Tibial artery (tissue), 4 donors: Measurements from ENCODE around the gene RUBCN.
"Not testable (repeated sequence)": the region's sequence is repeated elsewhere in the genome, so short reads cannot be mapped to it uniquely, and the experiment has no call there.

Experiments used
- DNase-seq, 2 donors: peaks; one replicate each; pipeline ENCODE4 v3.0.0-alpha.2; 2019
- H3K27ac ChIP-seq, 2 donors: fragments of 200-600 bp; sonication (generic) in 1 of 2; 1 replicate in 1 of 2; 2 replicates in 1 of 2; pipeline ENCODE4 v1.5.1; 2018 to 2019; ENCODE audit warnings: mild to moderate bottlenecking in 1 of 2
- H3K27me3 ChIP-seq, 2 donors: fragments of 200-600 bp; sonication (generic) in 1 of 2; one replicate each; pipeline versions ENCODE4 v1.5.1 to v1.6.0; 2016 to 2019
- H3K36me3 ChIP-seq, 3 donors: fragments of 200-600 bp; sonication (generic) in 2 of 3; one replicate each; pipeline ENCODE4 v1.5.1; 2016 to 2019; ENCODE audit warnings: mild to moderate bottlenecking in 2 of 3
- H3K4me1 ChIP-seq, 4 donors: fragments of 200-600 bp; sonication (generic) in 2 of 4; 1 replicate in 3 of 4; 2 replicates in 1 of 4; pipeline ENCODE4 v1.5.1; 2016 to 2019
- H3K4me3 ChIP-seq, 2 donors: fragments of 200-600 bp; sonication (generic) in 1 of 2; 1 replicate in 1 of 2; 2 replicates in 1 of 2; pipeline ENCODE4 v1.5.1; 2018 to 2019; ENCODE audit warnings: mild to moderate bottlenecking in 2 of 2
- H3K9me3 ChIP-seq, 3 donors: fragments of 200-600 bp; sonication (generic) in 1 of 3; one replicate each; pipeline ENCODE4 v1.5.1; 2016 to 2019
- intact Hi-C: fragments of 100-400 bp; cut with DNase I; formaldehyde crosslinking; loops from one replicate; pipeline ENCODE4 v1.15.0; 2023; ENCODE audit warnings: low total_unique reads
- TF ChIP-seq, protein P1 (sequence below), 2 experiments: fragments of 200-600 bp in 1 of 2; fragments of 450-650 bp in 1 of 2; IDR thresholded peaks; one replicate each; pipeline ENCODE4 v1.5.1; 2017 to 2019; ENCODE audit warnings: antibody characterized with exemption in 2 of 2, mild to moderate bottlenecking in 1 of 2, moderate library complexity in 1 of 2

RUBCN gene

DNA sequence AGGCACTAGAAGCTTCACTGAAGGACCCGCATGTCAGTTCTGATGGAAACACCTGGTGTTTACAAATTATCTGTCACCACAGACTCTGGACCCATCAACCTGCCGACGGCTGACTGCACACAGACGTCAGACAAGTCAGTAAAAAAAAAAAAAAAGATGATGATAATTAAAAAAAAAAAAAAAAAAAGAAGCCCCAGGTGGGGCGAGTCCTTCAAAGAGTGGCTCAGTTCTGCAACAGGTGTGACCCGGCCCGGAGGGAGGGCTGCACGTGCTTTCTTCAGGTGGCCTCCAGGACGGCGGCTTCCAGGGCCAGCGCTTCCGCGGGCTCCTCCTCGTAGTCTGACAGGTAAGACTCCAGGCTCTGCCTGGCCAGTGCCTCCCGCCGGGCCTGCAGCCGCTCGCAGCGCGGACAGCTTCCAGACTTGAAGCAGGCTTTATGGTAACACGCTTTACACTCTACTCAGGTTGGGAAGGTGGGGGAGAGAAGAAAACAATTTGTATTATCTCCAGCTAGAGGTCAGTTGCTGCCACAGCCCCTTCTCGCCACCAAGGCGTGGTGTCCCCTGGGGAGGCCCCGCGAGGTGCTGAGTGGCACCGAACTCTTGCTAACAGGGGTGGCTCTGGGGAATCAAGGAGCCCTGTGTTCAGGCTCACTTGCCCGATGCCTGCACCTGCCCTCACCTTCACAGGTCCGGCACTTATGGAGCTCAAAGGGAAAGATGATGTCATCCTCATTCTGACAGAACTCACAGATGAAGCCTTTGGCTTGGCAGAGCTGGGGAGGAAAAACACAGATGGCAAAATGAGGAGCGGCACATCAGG, 61.8 kb downstream of the RUBCN start:
- Histone ChIP-seq H3K36me3 (peaks cover 51 to 93% (median 51%) of the 10 kb centered on the region in 3 donors), H3K4me1 (no peaks in the 10 kb centered on the region), H3K27me3 (no peaks in the 10 kb centered on the region), H3K4me3 (no peak overlapping the region), H3K27ac (no peak overlapping the region), H3K9me3 (no peaks in the 10 kb centered on the region)
- no peak for DNase-seq
- intact Hi-C loops = no loop called here
- TF ChIP-seq, protein P1, sequence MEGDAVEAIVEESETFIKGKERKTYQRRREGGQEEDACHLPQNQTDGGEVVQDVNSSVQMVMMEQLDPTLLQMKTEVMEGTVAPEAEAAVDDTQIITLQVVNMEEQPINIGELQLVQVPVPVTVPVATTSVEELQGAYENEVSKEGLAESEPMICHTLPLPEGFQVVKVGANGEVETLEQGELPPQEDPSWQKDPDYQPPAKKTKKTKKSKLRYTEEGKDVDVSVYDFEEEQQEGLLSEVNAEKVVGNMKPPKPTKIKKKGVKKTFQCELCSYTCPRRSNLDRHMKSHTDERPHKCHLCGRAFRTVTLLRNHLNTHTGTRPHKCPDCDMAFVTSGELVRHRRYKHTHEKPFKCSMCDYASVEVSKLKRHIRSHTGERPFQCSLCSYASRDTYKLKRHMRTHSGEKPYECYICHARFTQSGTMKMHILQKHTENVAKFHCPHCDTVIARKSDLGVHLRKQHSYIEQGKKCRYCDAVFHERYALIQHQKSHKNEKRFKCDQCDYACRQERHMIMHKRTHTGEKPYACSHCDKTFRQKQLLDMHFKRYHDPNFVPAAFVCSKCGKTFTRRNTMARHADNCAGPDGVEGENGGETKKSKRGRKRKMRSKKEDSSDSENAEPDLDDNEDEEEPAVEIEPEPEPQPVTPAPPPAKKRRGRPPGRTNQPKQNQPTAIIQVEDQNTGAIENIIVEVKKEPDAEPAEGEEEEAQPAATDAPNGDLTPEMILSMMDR (IDR thresholded peaks at IDR 0.05) = no peak

GRCh38 chr3:197673170-197673569, 63.5 kb downstream of the RUBCN start:
- H3K4me3 ChIP-seq = no peak overlapping the region
- no peak overlapping the region for H3K27ac ChIP-seq
- TF ChIP-seq, protein P1 (IDR thresholded peaks at IDR 0.05) = no peak
- H3K36me3 ChIP-seq = peaks cover 41 to 77% (median 45%) of the 10 kb centered on the region in 3 donors
- no peak for DNase-seq
- intact Hi-C loops = no loop called here
- H3K4me1 ChIP-seq = no peaks in the 10 kb centered on the region
- H3K27me3 ChIP-seq = no peaks in the 10 kb centered on the region
- no peaks in the 10 kb centered on the region for H3K9me3 ChIP-seq

DNA sequence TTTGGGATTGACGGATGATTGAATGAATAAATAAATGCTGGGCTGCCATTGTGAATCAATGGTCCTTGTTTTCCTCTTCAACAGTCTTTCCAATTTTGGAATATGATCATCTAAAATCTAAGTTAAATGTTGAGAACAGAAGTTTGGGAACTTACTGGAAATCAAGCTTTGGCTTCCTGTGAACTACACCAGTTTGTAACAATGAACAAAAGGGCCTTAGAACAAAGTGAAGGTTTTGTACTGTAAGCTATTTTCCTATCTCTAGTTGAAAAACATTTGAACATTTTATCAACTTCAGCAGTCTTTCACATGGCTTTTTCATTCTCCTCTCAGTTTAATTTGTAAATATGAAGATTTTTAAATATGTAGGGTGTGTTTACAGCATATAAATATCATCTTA, 66.3 kb downstream of the RUBCN start:
- H3K36me3 ChIP-seq = peaks cover 22 to 49% (median 33%) of the 10 kb centered on the region in 3 donors
- TF ChIP-seq, protein P1 (IDR thresholded peaks at IDR 0.05) = no peak
- H3K27ac ChIP-seq = no peak overlapping the region
- H3K4me1 ChIP-seq = no peaks in the 10 kb centered on the region
- no peak for DNase-seq
- H3K4me3 ChIP-seq = no peak overlapping the region
- no peaks in the 10 kb centered on the region for H3K27me3 ChIP-seq
- no peaks in the 10 kb centered on the region for H3K9me3 ChIP-seq
- intact Hi-C loops = no loop called here

GRCh38 chr3:197667968-197668367, 68.7 kb downstream of the RUBCN start:
- Histone ChIP-seq H3K27me3 (peaks cover 0 to 3% of the 10 kb centered on the region in 2 donors), H3K4me1 (peaks cover 0 to 4% (median 4%) of the 10 kb centered on the region in 4 donors), H3K4me3 (no peak overlapping the region), H3K36me3 (peaks cover 2 to 25% (median 9%) of the 10 kb centered on the region in 3 donors), H3K9me3 (no peaks in the 10 kb centered on the region), H3K27ac (no peak overlapping the region)
- TF ChIP-seq, protein P1 (IDR thresholded peaks at IDR 0.05) = no peak
- no peak for DNase-seq
- intact Hi-C loops = no loop called here

DNA sequence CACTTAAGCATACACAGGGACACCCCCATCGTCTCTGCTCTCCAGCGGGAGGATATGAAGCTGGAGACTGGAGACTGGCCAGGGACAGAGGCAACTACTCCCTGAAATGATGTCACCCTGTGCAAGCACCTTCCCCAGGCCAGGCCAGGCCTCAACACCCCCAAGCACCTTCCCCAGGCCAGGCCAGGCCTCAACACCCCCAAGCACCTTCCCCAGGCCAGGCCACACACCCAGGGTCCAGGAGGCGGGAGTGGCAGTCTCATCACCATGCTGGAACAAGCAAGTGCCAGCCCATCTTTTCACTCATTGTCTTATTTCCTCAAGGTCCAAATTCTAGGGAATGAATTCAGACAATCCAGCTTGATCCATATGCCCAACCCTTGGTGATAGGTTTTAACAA, 69.4 kb downstream of the RUBCN start:
- DNase-seq, intact Hi-C loops, H3K27ac ChIP-seq: not testable (repeated sequence)

DNA sequence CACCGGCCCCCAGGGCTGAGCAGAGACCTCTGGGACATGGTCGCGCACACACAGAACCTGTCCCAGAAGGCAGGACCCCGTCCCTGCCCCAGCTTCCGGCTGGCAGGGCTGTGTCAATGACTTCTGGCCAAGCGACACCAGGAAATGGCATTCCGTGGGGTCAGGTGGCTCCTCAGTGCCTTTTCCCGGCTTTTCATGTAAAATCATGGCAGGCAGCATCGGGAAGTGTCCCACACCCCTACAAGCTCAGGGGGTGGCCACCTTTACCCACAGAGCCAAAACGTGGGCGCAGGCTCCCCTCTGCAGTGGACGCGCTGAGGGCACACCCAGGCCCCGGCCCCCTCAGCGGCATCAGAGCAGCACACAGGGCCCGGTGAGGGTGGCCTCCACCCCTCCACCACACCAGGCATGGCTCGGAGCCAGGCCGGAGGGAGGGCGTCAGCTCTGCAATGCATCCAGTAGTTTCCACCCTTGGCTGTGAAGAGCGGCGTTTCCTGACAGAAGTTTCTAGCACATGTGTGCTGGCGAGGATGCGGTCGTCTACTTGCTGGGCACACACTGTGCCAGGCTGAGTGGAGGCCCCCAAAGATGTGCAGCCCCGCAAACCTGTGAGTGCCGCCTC, 70.4 kb downstream of the RUBCN start:
- H3K9me3 ChIP-seq, intact Hi-C loops, H3K36me3 ChIP-seq, H3K27me3 ChIP-seq, H3K4me1 ChIP-seq, H3K4me3 ChIP-seq, DNase-seq, H3K27ac ChIP-seq: not testable (repeated sequence)

More for the DNA sequence above, 69.4 kb downstream of the RUBCN start:
- not testable (repeated sequence) for H3K4me3 ChIP-seq, H3K4me1 ChIP-seq, H3K9me3 ChIP-seq, H3K27me3 ChIP-seq
- peaks cover 0 to 18% (median 8%) of the 10 kb centered on the region in 3 donors for H3K36me3 ChIP-seq

- H3K27me3 ChIP-seq, intact Hi-C loops, H3K36me3 ChIP-seq, H3K27ac ChIP-seq, DNase-seq, H3K4me1 ChIP-seq, H3K4me3 ChIP-seq, H3K9me3 ChIP-seq: not testable (repeated sequence)
These were observed 71.2 kb downstream of the RUBCN start for GRCh38 chr3:197665549-197665948.

GRCh38 chr3:197665142-197665491, 71.6 kb downstream of the RUBCN start:
- H3K27me3 ChIP-seq, intact Hi-C loops, DNase-seq, H3K36me3 ChIP-seq, H3K4me1 ChIP-seq, H3K9me3 ChIP-seq, H3K27ac ChIP-seq: not testable (repeated sequence)
- H3K4me3 ChIP-seq = peak overlapping the region; percentile 33 to 44

DNA sequence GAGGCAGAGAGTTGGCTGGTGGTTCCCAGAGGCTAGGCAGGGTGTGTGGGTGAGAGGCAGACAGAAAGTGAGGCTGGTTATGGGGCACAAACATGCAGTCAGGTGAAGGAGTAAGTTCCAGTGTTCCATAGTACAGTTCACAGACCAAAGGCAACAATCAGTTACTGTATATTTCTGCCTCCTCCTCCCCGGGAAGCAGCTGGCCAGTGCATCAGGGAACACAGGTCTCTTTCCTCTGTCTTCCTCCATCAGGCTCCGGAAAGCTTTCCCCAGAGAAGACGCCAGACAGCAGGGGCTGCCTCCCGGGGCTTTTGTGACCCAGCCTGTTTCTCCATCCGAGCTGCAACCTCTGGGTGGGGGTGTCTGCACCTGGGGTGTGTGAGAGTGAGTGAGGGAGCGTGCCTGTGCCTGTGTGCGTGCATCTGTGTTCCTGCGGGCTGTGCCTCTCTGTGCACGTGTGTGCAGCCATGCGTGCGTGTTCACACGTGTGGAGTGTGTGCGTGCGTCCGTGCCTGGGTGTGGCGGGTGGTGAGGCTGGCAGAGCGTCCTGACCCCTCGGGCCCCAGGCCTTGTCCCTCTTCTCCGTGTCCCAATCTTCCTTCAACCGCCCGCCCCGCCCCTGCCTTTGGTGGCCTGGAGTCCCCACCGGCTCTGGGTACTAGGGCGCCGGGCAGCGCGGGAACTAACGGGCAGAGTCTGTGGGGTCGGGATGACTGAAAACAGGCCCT, 72.1 kb downstream of the RUBCN start:
- peak overlapping the region; percentile 33 to 44 for H3K4me3 ChIP-seq

More for the DNA sequence above, 72.1 kb downstream of the RUBCN start:
- H3K27me3 ChIP-seq, H3K9me3 ChIP-seq, H3K27ac ChIP-seq, H3K4me1 ChIP-seq, intact Hi-C loops, H3K36me3 ChIP-seq, DNase-seq: not testable (repeated sequence)
